Stimulated activated naive CD8-positive, alpha-beta T cell treated with anti-CD3 and anti-CD28 coated beads, Interleukin-15, amount 100 ng/mL, for 72 hours (primary cell): ENCODE results near the gene TPMT.

Experiments used
- ATAC-seq: fragments of 150-1000 bp; cut with Tn5 transposase; 2 replicates; pipeline ENCODE4 v1.10.0; 2021; ENCODE audit warnings: mild to moderate bottlenecking, moderate library complexity
- DNase-seq, 2 donors: peaks; one replicate each; pipeline ENCODE4 v3.0.0; 2021 to 2022
- H3K27ac Mint-ChIP-seq, 2 donors: one replicate each; pipeline ENCODE4 v1.8.0; 2022; ENCODE audit warnings: mild to moderate bottlenecking in 2 of 2, mixed read lengths in 2 of 2, moderate library complexity in 2 of 2
- H3K27me3 Mint-ChIP-seq: one replicate; pipeline ENCODE4 v1.8.0; 2022; ENCODE audit warnings: mixed read lengths
- H3K4me1 Mint-ChIP-seq: one replicate; pipeline ENCODE4 v1.8.0; 2022; ENCODE audit warnings: mild to moderate bottlenecking, mixed read lengths
- H3K4me3 Mint-ChIP-seq, 2 donors: one replicate each; pipeline ENCODE4 v1.8.0; 2022; ENCODE audit warnings: mild to moderate bottlenecking in 2 of 2, mixed read lengths in 2 of 2, moderate library complexity in 1 of 2
- H3K9me3 Mint-ChIP-seq, 2 donors: one replicate each; pipeline ENCODE4 v1.8.0; 2022; ENCODE audit warnings: mixed read lengths in 2 of 2

The TPMT gene

DNA sequence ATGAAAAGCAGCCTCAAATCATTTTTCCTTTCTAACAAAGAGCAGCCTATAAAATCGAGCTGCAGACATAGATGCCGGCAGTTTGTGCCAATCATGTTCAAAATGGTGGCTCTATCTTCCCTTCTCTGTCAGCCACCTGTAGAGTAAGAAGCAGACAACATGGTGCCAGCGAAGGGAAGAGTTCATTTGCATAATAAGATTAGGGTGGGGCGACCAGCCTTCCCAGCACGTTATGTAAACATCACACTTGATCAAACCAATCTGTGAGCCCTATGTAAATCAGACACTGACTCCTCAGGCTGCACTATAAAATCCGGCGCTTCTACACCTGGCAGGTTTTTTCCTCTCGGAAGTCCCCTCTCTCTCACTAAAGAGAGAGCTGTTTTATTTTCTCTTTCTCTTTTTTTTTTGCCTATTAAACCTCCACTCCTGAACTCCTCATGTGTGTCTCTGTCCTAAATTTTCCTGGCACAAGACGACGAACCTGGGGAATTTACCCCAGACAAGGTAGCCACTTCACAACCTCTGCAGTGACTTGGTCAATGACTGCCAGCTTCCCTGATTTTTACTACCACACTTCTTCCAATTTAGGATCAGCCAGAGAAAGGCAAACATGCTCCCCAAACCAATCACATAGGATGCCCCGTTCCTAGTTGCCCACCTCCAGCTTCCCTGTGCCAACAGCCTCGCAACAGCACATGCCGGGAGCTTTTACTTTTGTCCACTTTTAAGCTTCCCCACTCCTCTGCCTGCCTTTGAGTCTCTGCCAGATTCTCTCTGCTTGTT, 12.9 kb downstream of the TPMT start:
- H3K4me3 Mint-ChIP-seq = no peak overlapping the region

DNA sequence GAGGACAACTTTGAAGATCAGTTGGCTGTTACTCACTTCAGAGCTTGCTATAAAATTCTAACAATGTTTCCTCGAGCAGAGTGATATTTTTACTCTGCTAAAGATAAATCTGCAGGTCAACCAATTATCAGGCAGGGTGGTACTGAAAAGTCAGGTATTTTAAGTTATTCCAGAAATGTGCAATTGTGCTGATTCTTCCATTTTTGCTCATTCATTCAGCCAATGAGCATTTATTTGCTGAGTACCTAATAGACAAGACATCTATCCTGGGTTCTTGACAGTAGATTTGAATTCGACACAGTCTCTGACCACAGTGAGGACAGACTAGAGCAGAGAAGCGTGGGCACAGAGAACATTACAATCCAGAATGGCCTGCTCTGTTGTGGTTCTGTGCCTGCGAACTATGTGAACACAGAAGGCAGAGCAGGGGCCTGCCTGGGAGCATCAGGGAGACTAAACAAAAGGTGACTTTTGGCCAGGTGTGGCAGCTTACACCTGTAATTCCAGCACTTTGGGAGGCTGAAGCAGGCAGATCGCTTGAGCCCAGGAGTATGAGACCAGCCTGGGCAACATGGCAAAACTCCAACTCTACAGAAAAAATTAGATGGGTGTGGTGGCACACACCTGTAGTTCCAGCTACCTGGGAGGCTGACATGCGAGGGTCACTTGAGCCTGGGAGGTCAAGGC, 14.8 kb downstream of the TPMT start:
- DNase-seq (no peak), ATAC-seq (no peak)
- Mint-ChIP-seq H3K4me1 (no peaks in the 10 kb centered on the region), H3K4me3 (no peak overlapping the region), H3K9me3 (no peaks in the 10 kb centered on the region), H3K27me3 (no peaks in the 10 kb centered on the region), H3K27ac (peak overlapping the region in 1 of 2 donors; percentile 75)

More for the DNA sequence above, 12.9 kb downstream of the TPMT start:
- no peak overlapping the region for H3K27ac Mint-ChIP-seq
- no peak for ATAC-seq
- H3K27me3 Mint-ChIP-seq = no peaks in the 10 kb centered on the region
- no peaks in the 10 kb centered on the region for H3K9me3 Mint-ChIP-seq
- no peaks in the 10 kb centered on the region for H3K4me1 Mint-ChIP-seq
- no peak for DNase-seq

DNA sequence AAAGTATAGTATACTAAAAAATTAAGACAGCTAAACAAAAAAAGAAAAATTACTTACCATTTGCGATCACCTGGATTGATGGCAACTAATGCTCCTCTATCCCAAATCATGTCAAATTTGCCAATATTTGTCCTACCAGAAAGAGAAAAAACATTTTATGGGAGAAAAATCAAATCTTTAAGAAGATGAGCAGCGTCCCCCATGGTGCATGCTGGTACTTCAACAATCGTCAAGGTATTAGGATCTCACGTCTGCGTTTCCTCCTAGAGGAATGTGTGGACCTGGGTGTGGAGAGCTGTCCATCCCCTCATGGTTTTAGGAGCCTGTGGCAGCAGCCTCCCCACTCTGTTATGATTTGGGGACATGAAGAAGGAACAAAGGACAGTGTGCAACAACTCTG, 16.0 kb downstream of the TPMT start:
- H3K27me3 Mint-ChIP-seq = no peaks in the 10 kb centered on the region
- no peak overlapping the region for H3K4me3 Mint-ChIP-seq
- no peak for ATAC-seq
- no peaks in the 10 kb centered on the region for H3K4me1 Mint-ChIP-seq
- H3K27ac Mint-ChIP-seq = peak overlapping the region in 1 of 2 donors; percentile 46
- DNase-seq = no peak
- H3K9me3 Mint-ChIP-seq = no peaks in the 10 kb centered on the region

DNA sequence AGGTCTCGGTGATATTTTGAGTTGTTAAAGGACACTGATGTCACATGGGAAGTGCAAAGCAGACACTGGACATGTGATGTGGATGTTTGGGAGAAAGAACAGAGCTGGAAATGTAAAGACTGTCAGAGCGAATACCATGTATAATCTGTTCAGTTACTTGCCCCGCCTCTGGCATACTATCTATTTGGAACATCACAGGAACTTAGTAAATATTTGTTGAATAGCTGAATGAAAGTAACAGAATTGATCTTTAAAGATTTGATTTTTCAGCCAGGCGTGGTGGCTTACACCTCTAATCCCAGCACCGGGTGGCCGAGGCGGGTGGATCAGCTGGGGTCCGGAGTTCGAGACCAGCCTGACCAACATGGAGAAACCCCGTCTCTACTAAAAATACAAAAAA, 18.6 kb downstream of the TPMT start:
- H3K27me3 Mint-ChIP-seq = no peaks in the 10 kb centered on the region
- no peak for DNase-seq
- no peak overlapping the region for H3K4me3 Mint-ChIP-seq
- H3K9me3 Mint-ChIP-seq = no peaks in the 10 kb centered on the region
- H3K4me1 Mint-ChIP-seq = no peaks in the 10 kb centered on the region
- H3K27ac Mint-ChIP-seq = no peak overlapping the region
- no peak for ATAC-seq

DNA sequence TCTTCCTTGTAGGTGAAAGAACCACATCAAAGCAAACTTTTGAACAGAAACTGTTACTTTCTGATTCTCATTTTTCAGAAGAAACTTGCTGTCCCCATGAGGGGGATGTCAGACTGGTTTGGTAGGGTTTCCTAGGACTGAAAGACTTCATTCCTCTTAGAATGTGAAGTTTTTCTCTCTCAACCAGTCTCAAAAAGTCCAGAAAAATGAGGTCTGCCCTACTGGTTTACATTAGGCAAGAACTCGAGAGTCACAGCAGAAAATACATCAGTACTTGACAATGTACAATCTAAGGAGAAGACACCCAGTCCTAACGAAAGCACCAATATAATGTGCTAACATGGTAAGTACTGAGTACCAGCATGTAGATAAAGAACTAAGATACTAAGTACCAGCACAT, 19.7 kb downstream of the TPMT start:
- Mint-ChIP-seq H3K4me1 (no peaks in the 10 kb centered on the region), H3K27me3 (no peaks in the 10 kb centered on the region), H3K27ac (no peak overlapping the region), H3K9me3 (no peaks in the 10 kb centered on the region), H3K4me3 (no peak overlapping the region)
- ATAC-seq (no peak), DNase-seq (no peak)

DNA sequence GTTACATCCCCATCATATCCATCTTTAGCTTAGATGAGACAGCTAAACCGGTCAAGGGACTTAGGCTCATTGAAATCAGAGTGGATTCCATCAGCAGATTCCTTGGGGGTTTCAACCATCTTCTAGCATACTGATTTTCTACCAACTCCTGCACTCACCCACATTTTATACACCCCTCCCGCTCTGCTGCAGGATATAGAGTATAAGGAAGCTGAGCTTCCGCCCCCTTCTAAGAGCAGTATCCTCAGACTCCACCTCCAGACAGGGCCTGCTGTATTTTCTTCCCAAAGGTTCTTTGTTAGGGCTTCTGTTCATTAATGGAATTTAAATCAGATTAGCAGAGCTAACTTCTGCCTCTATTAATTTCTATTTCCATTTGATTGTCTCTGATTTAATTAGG, 22.5 kb downstream of the TPMT start:
- Mint-ChIP-seq H3K4me1 (no peaks in the 10 kb centered on the region), H3K9me3 (no peaks in the 10 kb centered on the region), H3K27ac (no peak overlapping the region), H3K27me3 (no peaks in the 10 kb centered on the region), H3K4me3 (no peak overlapping the region)
- DNase-seq (no peak), ATAC-seq (no peak)

DNA sequence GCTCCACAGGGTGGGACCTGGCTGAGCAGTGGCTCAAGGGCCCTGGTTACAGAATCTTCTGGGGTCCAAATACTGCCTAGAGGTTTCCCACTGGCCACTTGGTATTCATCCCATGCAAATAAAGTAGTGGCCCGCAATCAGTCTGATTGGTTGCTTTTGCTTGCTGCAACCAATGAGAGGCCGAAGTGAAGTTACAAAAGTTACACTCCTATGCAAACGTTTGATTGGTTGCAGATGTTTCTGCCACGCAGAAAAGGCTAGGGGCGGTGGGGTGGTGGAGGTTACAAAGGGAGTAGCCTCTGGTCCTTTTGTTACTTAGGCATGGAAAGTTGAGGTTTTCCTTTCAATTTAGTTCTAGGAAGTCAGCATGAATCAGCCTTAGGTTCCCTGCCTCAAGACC, 28.8 kb downstream of the TPMT start:
- Mint-ChIP-seq H3K27me3 (peaks cover 33% of the 10 kb centered on the region), H3K27ac (no peak overlapping the region), H3K9me3 (no peaks in the 10 kb centered on the region), H3K4me1 (peaks cover 18% of the 10 kb centered on the region), H3K4me3 (no peak overlapping the region)
- ATAC-seq = no peak
- no peak for DNase-seq

DNA sequence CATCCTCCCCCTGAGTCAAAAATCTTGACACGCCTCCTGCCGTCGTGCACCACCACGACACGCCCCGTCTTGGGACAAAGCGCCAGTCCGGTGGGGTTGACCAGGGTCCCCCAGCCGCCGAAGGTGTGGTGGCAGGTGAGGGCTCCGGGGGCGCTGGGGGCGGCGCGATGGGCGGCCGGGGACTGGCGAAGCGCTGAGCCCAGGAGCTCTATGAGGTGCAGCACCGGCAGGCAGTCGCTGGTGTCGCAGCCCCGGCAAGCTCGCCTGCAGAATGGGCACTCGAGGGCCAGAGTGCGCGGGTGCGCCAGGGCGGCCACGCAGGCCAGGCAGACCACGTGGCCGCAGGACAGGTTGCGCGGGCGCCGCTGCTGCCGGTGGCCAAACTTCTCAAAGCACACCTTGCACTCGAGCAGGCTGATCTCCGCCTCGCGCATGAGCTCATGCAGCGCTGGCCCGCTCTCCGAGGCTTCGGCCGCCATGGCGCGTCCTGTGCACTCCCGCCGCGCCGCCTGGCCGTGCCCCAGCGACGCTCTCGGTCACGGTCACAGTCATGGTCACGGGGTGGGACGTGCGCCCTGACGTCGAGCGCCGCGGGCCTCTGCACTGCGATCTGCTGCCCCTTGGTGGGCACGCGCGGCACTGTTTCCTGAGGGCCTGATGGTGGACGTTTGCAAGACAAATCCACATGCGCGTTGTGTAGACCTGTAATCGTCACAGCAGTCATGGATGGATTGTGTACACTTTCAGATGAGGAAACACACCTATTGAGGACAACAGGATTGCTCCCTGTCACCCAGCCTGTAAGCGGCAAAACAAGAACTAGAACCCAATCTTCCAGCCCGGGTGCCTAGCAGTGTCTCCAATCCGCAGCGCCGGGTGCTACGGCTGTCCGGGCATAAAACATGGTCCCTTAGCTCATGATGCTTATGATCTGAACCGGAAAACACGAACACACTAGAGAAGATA, 32.5 kb downstream of the TPMT start, which contains the start of gene NHLRC1:
Gene NHLRC1 (minus strand): TSS at position 550 of the 966 bp plus-strand sequence. CDS start 71 bp downstream, at position 479.
- DNase-seq = peak; percentile 79 to 82
- peaks cover 70% of the 10 kb centered on the region for H3K27me3 Mint-ChIP-seq

DNA sequence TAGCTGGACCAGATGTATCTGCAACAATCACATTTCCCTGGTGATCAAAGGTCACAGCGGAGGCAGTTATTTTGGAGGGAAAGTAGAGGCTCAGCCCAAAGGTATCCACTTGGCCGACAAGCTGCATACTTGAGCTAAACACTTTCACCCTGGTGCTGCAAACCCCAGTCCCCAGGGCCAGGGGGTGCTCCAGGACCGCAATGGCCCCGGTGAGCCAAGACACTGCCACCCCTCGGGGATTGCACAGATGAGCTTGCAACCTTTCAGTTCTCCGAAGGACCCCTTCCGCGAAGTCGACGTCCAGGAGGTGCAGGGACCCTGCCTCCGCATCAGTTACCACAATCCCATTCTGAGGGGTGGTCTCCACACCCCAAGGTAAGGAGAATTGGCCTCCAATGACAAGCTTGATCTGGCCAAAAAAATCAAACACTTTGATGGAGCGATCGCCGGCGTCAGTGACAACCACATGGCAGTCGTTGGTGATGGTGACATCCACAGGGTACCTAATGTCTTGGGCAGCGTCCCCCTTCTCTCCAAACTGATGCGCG, 33.2 kb downstream of the TPMT start:
- ATAC-seq (no peak), DNase-seq (no peak)
- Mint-ChIP-seq H3K27me3 (peaks cover 75% of the 10 kb centered on the region), H3K4me1 (peaks cover 18% of the 10 kb centered on the region), H3K9me3 (peaks cover 0 to 8% of the 10 kb centered on the region in 2 donors), H3K4me3 (peak overlapping the region; percentile 45 to 80), H3K27ac (no peak overlapping the region)

More for the DNA sequence above, 32.5 kb downstream of the TPMT start, which contains the start of gene NHLRC1:
- ATAC-seq = peak; percentile 99
- Mint-ChIP-seq H3K4me3 (peak within 1 kb of the TSS; percentile 80 to 85), H3K4me1 (peaks cover 18% of the 10 kb centered on the region), H3K9me3 (peaks cover 0 to 8% of the 10 kb centered on the region in 2 donors), H3K27ac (peak within 1 kb of the TSS; percentile 2 to 69)

DNA sequence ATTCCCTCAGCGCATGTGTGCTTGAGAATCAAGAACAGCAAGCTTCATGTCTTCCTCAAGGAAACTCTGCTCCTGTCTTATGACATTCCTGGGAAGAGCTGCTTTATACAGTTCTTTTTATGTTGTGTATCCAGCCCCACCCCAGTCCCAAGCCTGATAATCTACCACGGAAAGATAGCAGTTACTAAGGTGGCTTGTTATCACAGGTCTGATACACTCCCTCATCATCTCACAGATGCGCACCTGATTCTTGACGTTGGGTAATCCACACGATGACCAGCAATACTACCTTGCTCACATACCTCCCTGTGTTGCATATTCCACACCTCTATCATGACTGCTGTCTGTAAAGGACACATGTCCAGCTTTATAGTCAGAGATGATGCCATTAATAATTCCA, 35.6 kb downstream of the TPMT start:
- Mint-ChIP-seq H3K4me3 (no peak overlapping the region), H3K27ac (no peak overlapping the region), H3K4me1 (peaks cover 33% of the 10 kb centered on the region), H3K9me3 (peaks cover 3 to 8% of the 10 kb centered on the region in 2 donors), H3K27me3 (peaks cover 68% of the 10 kb centered on the region)
- ATAC-seq = no peak
- DNase-seq = no peak

DNA sequence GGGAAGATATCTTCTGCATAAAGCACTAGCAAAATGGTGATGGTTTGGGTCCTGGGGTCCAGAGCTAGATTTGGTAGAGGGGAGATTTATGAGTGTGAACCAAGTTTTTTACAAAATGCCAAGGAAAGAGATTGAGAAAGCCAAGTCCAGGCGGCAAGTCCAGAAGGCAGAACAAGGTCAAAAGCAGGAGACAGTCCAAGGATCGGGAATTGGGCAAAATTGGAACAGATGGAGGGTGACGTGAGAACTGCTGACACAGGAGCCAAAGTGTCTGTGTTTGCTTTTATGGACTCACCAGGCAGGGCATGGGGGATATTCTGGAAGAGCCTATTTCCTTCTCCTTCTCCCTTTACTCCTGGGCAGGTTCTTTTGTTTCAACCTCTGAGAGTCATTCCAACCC, 36.5 kb downstream of the TPMT start:
- Mint-ChIP-seq H3K9me3 (peaks cover 6 to 8% of the 10 kb centered on the region in 2 donors), H3K27me3 (peaks cover 77% of the 10 kb centered on the region), H3K4me3 (no peak overlapping the region), H3K27ac (no peak overlapping the region), H3K4me1 (peaks cover 34% of the 10 kb centered on the region)
- DNase-seq (no peak), ATAC-seq (no peak)

DNA sequence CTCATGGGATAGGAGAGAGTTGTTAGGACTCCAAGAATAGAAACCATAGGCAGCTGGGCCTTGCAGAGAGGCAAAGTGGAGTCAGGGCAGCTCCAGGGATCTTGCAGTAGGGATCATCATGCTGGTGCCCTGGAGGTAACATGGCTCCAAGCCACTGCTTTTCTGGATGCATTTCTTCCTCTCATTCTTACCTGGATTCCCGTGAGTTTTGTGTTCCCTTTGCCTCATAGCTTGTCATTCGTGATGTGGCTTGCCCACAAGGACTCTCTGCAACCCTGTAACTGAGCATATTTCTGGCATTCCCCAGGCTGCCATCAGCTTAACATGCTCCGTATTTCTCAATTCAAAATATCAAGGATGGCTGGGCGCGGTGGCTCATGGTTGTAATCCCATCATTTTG, 37.7 kb downstream of the TPMT start:
- no peak for ATAC-seq
- H3K9me3 Mint-ChIP-seq = peaks cover 7 to 8% of the 10 kb centered on the region in 2 donors
- peaks cover 77% of the 10 kb centered on the region for H3K27me3 Mint-ChIP-seq
- H3K27ac Mint-ChIP-seq = no peak overlapping the region
- peaks cover 26% of the 10 kb centered on the region for H3K4me1 Mint-ChIP-seq
- DNase-seq = no peak
- H3K4me3 Mint-ChIP-seq = no peak overlapping the region

DNA sequence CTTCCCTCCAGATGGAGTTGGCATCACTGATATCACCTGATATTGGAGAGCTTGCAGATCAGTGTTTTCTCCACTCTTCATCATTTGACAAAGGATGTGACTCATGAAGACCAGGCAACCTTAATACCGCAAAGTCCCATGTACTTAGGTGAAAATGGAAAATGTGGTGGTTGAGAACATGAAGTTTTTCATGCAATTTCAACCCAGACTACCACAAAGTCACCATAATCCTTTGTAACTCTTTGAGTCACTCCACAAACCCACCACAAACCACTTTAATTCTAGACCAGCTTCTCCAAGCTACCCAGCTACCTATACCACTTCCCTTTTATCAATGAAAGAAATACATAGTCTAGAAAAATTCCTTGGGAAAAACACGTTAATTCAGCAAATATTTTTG, 39.5 kb downstream of the TPMT start:
- Mint-ChIP-seq H3K9me3 (peaks cover 7 to 8% of the 10 kb centered on the region in 2 donors), H3K4me3 (peak overlapping the region; percentile 36 to 45), H3K4me1 (peaks cover 20% of the 10 kb centered on the region), H3K27me3 (peaks cover 77% of the 10 kb centered on the region), H3K27ac (peak overlapping the region in 1 of 2 donors; percentile 50)
- ATAC-seq (peak; percentile 96), DNase-seq (peak; percentile 51 to 64)

DNA sequence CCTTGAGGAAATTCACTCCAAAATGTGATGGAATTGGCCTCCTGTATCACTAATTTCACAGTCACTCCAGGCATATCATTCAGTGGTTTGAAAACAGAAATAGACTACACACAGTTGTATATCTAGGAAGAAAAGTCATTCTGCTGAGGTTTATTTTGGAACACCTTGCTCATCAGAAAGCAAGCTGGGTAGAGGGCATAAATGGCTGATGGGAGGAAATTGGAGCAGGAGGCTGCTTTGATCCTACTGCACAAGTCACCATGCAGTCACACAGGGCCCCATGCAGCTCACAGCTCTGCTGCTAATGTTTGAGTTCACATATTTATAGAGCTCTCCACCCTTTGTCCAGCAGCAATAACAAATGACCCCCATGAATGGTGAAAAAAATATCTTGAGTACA, 44.7 kb downstream of the TPMT start:
- Mint-ChIP-seq H3K27me3 (peaks cover 66% of the 10 kb centered on the region), H3K4me1 (peaks cover 11% of the 10 kb centered on the region), H3K4me3 (no peak overlapping the region), H3K9me3 (peaks cover 8 to 23% of the 10 kb centered on the region in 2 donors), H3K27ac (no peak overlapping the region)
- ATAC-seq (no peak), DNase-seq (no peak)

DNA sequence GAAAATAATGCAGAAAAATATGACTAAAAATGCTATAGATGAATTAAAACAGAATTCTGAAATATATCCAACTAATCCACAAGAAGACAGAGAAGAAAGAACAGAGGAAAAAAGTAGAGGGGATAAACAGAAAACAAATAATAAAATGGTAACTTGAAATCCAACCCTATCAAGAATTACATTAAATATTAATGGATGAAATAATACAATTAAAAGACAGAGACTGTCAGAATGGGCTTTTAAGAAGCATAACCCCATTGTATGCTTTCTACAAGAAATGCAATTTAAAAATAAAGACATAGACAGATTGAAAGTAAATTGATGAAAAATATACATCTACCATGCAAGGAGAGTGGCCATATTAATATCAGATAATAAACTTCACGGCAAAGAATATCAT, 47.8 kb downstream of the TPMT start:
- no peak for DNase-seq
- no peaks in the 10 kb centered on the region for H3K4me1 Mint-ChIP-seq
- no peak for ATAC-seq
- peaks cover 8 to 16% of the 10 kb centered on the region in 2 donors for H3K9me3 Mint-ChIP-seq
- no peak overlapping the region for H3K27ac Mint-ChIP-seq
- peaks cover 66% of the 10 kb centered on the region for H3K27me3 Mint-ChIP-seq
- H3K4me3 Mint-ChIP-seq = no peak overlapping the region
